GM23338 (cell line): ENCODE data around the gene ADD1. TPM values are rescaled to one million over a fixed set of nuclear protein-coding genes. Genes with fewer than 3 reads are reported as not detected.

Experiments
- ATAC-seq: fragments of 200-7000 bp; cut with Tn5 transposase; 3 replicates; pipeline ENCODE4 v1.9.1; 2020
- DNase-seq: peaks from one replicate; pipeline ENCODE4 v3.0.0-alpha.2; 2015; ENCODE audit warnings: low spot score
- H2AFZ ChIP-seq: fragments of 200-600 bp; sonication (generic); 2 replicates; pipeline ENCODE4 v1.8.0; 2016; ENCODE audit warnings: antibody characterized with exemption, mild to moderate bottlenecking, moderate library complexity
- H3F3A ChIP-seq: fragments of 200-600 bp; sonication (generic); replicated peaks from 2 replicates; pipeline ENCODE4 v1.8.0; 2017; ENCODE audit warnings: antibody characterized with exemption, mixed run types, low read depth
- H3K27ac ChIP-seq: fragments of 200-600 bp; sonication (generic); 2 replicates; pipeline ENCODE4 v1.6.1; 2016; ENCODE audit warnings: low read depth
- H3K27me3 ChIP-seq: fragments of 200-600 bp; sonication (generic); 2 replicates; pipeline ENCODE4 v1.8.0; 2016; ENCODE audit warnings: mild to moderate bottlenecking, mixed run types, moderate library complexity; ENCODE audit not compliant: insufficient read depth
- H3K36me3 ChIP-seq: fragments of 200-600 bp; sonication (generic); 2 replicates; pipeline ENCODE4 v1.8.0; 2016; ENCODE audit warnings: mild to moderate bottlenecking; ENCODE audit not compliant: insufficient read depth
- H3K4me1 ChIP-seq: fragments of 200-600 bp; sonication (generic); 2 replicates; pipeline ENCODE4 v1.8.0; 2016; ENCODE audit warnings: mild to moderate bottlenecking, moderate library complexity; ENCODE audit not compliant: insufficient read depth
- H3K4me2 ChIP-seq: fragments of 200-600 bp; sonication (generic); 2 replicates; pipeline ENCODE4 v1.7.1; 2017; ENCODE audit warnings: mixed run types
- H3K4me3 ChIP-seq: fragments of 200-600 bp; sonication (generic); 2 replicates; pipeline ENCODE4 v1.6.1; 2016; ENCODE audit warnings: mixed run types
- H3K79me2 ChIP-seq: fragments of 200-600 bp; sonication (generic); replicated peaks from 2 replicates; pipeline ENCODE4 v1.8.0; 2017; ENCODE audit warnings: mild to moderate bottlenecking; ENCODE audit not compliant: insufficient read depth
- H3K9me2 ChIP-seq: fragments of 200-600 bp; sonication (generic); 2 replicates; pipeline ENCODE4 v1.8.0; 2017; ENCODE audit not compliant: insufficient read depth
- H4K20me1 ChIP-seq: fragments of 200-600 bp; sonication (generic); replicated peaks from 2 replicates; pipeline ENCODE4 v1.8.0; 2017; ENCODE audit warnings: mild to moderate bottlenecking; ENCODE audit not compliant: insufficient read depth
- H3K27ac Mint-ChIP-seq: 2 replicates; pipeline ENCODE4 v1.8.0; 2020; ENCODE audit warnings: inconsistent platforms, mild to moderate bottlenecking, moderate library complexity, mixed read lengths
- H3K27me3 Mint-ChIP-seq: 3 replicates; pipeline ENCODE4 v1.8.0; 2022; ENCODE audit warnings: low read depth, mild to moderate bottlenecking, moderate library complexity, mixed read lengths, inconsistent platforms; ENCODE audit not compliant: insufficient read depth, poor library complexity
- H3K36me3 Mint-ChIP-seq: 3 replicates; pipeline ENCODE4 v1.8.0; 2021; ENCODE audit warnings: low read depth, mild to moderate bottlenecking, inconsistent platforms, moderate library complexity, mixed read lengths
- H3K4me1 Mint-ChIP-seq: 3 replicates; pipeline ENCODE4 v1.8.0; 2020; ENCODE audit warnings: mild to moderate bottlenecking, inconsistent platforms, mixed read lengths
- H3K4me3 Mint-ChIP-seq: 3 replicates; pipeline ENCODE4 v1.8.0; 2021; ENCODE audit warnings: moderate library complexity, mild to moderate bottlenecking, inconsistent platforms, mixed read lengths
- H3K9me3 Mint-ChIP-seq: 3 replicates; pipeline ENCODE4 v1.8.0; 2020; ENCODE audit warnings: moderate library complexity, mild to moderate bottlenecking, inconsistent platforms, mixed read lengths
- CREB1 ChIP-seq: fragments of 250-450 bp; sonication (Bioruptor Pico); IDR thresholded peaks from 2 replicates; pipeline ENCODE4 v1.5.0; 2020; ENCODE audit warnings: low read depth, mild to moderate bottlenecking, moderate library complexity
- EZH2 ChIP-seq: fragments of 200-600 bp; sonication (generic); IDR thresholded peaks from one replicate; pipeline ENCODE4 v1.8.0; 2017; ENCODE audit warnings: antibody characterized with exemption, mild to moderate bottlenecking, low read depth; ENCODE audit not compliant: unreplicated experiment
- EZH2phosphoT487 ChIP-seq: fragments of 200-600 bp; sonication (generic); IDR thresholded peaks from one replicate; pipeline ENCODE4 v1.8.1; 2018; ENCODE audit warnings: antibody characterized with exemption; ENCODE audit not compliant: unreplicated experiment
- JUNB ChIP-seq: IDR thresholded peaks from one replicate; pipeline ENCODE4 v1.6.1; 2016; ENCODE audit warnings: antibody characterized with exemption; ENCODE audit not compliant: unreplicated experiment
- NANOG ChIP-seq: IDR thresholded peaks from 2 replicates; pipeline ENCODE4 v1.6.1; 2016; ENCODE audit warnings: antibody characterized with exemption, borderline replicate concordance
- POLR2AphosphoS5 ChIP-seq: IDR thresholded peaks from 2 replicates; pipeline ENCODE4 v1.6.1; 2016; ENCODE audit warnings: antibody characterized with exemption, low read depth
- STAT1 ChIP-seq: IDR thresholded peaks from one replicate; pipeline ENCODE4 v1.6.1; 2016; ENCODE audit warnings: antibody characterized with exemption; ENCODE audit not compliant: unreplicated experiment
- ZNF114 ChIP-seq: fragments of 250-450 bp; sonication (Bioruptor Pico); IDR thresholded peaks from 2 replicates; pipeline ENCODE4 v1.5.0; 2020; ENCODE audit warnings: mild to moderate bottlenecking, moderate library complexity
- ZNF331 ChIP-seq: fragments of 250-450 bp; sonication (Bioruptor Pico); IDR thresholded peaks from 2 replicates; pipeline ENCODE4 v1.5.0; 2020; ENCODE audit warnings: low read depth, mild to moderate bottlenecking, moderate library complexity
- polyA plus RNA-seq: library from polyadenylated mRNA; unstranded; fragments of >200 nt; fragmentation: Nextera tagmentation; extraction: Ambion mirVana; gene quantifications from 2 replicates; pipeline ENCODE4 v1.2.1, GENCODE V29; 2016
- total RNA-seq: library from RNA; depleted of rRNA; stranded (reverse); fragments of >200 nt; shearing (Covaris generic); gene quantifications from 2 replicates; pipeline ENCODE4 v1.2.3, GENCODE V29; 2014
- TF ChIP-seq, protein P1 (sequence below): IDR thresholded peaks from one replicate; pipeline ENCODE4 v1.6.1; 2018; ENCODE audit warnings: antibody characterized with exemption; ENCODE audit not compliant: unreplicated experiment
- TF ChIP-seq, protein P2 (sequence below): IDR thresholded peaks from 2 replicates; pipeline ENCODE4 v1.6.1; 2016; ENCODE audit warnings: antibody characterized with exemption
- TF ChIP-seq, protein P3 (sequence below), 2 experiments: fragments of 200-600 bp in 1 of 2; sonication (generic) in 1 of 2; conservative IDR thresholded peaks; 2 replicates each; pipeline versions ENCODE4 v1.5.1 to v1.6.1; 2016 to 2017; ENCODE audit warnings: antibody characterized with exemption in 2 of 2, low read depth in 2 of 2, mild to moderate bottlenecking in 2 of 2, moderate library complexity in 1 of 2
- TF ChIP-seq, protein P4 (sequence below): fragments of 250-450 bp; sonication (Bioruptor Pico); IDR thresholded peaks from 2 replicates; pipeline ENCODE4 v1.5.0; 2020; ENCODE audit warnings: mild to moderate bottlenecking, moderate library complexity

The ADD1 gene
- total and polyA plus RNA-seq, 2 experiments from 2014 or later, result 126 to 144 TPM

DNA sequence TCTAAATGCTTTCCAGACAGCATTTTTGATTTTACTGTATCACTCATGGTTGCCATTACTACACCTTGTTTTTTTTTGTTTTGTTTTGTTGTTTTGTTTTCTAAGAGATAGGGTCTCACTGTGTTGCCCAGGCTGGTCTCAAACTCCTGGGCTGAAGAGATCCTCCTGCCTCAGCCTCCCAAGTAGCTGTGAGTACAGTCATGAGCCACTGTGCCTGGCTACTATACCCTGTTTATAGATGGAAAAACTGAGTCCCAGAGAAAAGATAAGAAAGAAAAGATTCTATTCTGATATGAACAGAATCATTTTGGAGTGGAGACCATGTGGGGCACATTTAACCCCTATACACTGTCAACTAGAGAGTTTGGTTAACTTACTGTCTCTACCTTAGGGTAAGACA lies 20.0 kb downstream of the ADD1 start:
- Mint-ChIP-seq H3K9me3 (no peaks in the 10 kb centered on the region), H3K4me1 (peaks cover 70% of the 10 kb centered on the region), H3K27ac (no peak overlapping the region), H3K4me3 (no peak overlapping the region), H3K36me3 (no peaks in the 10 kb centered on the region), H3K27me3 (peaks cover 2% of the 10 kb centered on the region)
- peaks cover 92% of the 10 kb centered on the region for H3K79me2 ChIP-seq
- TF ChIP-seq, protein P1, sequence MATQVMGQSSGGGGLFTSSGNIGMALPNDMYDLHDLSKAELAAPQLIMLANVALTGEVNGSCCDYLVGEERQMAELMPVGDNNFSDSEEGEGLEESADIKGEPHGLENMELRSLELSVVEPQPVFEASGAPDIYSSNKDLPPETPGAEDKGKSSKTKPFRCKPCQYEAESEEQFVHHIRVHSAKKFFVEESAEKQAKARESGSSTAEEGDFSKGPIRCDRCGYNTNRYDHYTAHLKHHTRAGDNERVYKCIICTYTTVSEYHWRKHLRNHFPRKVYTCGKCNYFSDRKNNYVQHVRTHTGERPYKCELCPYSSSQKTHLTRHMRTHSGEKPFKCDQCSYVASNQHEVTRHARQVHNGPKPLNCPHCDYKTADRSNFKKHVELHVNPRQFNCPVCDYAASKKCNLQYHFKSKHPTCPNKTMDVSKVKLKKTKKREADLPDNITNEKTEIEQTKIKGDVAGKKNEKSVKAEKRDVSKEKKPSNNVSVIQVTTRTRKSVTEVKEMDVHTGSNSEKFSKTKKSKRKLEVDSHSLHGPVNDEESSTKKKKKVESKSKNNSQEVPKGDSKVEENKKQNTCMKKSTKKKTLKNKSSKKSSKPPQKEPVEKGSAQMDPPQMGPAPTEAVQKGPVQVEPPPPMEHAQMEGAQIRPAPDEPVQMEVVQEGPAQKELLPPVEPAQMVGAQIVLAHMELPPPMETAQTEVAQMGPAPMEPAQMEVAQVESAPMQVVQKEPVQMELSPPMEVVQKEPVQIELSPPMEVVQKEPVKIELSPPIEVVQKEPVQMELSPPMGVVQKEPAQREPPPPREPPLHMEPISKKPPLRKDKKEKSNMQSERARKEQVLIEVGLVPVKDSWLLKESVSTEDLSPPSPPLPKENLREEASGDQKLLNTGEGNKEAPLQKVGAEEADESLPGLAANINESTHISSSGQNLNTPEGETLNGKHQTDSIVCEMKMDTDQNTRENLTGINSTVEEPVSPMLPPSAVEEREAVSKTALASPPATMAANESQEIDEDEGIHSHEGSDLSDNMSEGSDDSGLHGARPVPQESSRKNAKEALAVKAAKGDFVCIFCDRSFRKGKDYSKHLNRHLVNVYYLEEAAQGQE, result no peak
- TF ChIP-seq NANOG (no peak), JUNB (no peak), ZNF331 (CRISPR knock-in tag) (no peak), POLR2AphosphoS5 (no peak), STAT1 (no peak), EZH2phosphoT487 (no peak), ZNF114 (no peak), EZH2 (no peak), CREB1 (CRISPR knock-in tag) (no peak)
- TF ChIP-seq, protein P2, sequence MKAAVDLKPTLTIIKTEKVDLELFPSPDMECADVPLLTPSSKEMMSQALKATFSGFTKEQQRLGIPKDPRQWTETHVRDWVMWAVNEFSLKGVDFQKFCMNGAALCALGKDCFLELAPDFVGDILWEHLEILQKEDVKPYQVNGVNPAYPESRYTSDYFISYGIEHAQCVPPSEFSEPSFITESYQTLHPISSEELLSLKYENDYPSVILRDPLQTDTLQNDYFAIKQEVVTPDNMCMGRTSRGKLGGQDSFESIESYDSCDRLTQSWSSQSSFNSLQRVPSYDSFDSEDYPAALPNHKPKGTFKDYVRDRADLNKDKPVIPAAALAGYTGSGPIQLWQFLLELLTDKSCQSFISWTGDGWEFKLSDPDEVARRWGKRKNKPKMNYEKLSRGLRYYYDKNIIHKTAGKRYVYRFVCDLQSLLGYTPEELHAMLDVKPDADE, result no peak
- TF ChIP-seq, protein P3, sequence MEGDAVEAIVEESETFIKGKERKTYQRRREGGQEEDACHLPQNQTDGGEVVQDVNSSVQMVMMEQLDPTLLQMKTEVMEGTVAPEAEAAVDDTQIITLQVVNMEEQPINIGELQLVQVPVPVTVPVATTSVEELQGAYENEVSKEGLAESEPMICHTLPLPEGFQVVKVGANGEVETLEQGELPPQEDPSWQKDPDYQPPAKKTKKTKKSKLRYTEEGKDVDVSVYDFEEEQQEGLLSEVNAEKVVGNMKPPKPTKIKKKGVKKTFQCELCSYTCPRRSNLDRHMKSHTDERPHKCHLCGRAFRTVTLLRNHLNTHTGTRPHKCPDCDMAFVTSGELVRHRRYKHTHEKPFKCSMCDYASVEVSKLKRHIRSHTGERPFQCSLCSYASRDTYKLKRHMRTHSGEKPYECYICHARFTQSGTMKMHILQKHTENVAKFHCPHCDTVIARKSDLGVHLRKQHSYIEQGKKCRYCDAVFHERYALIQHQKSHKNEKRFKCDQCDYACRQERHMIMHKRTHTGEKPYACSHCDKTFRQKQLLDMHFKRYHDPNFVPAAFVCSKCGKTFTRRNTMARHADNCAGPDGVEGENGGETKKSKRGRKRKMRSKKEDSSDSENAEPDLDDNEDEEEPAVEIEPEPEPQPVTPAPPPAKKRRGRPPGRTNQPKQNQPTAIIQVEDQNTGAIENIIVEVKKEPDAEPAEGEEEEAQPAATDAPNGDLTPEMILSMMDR (conservative IDR thresholded peaks at IDR 0.05; ENCODE audit: low read depth in 2 of 2), result no peak
- TF ChIP-seq, protein P4, sequence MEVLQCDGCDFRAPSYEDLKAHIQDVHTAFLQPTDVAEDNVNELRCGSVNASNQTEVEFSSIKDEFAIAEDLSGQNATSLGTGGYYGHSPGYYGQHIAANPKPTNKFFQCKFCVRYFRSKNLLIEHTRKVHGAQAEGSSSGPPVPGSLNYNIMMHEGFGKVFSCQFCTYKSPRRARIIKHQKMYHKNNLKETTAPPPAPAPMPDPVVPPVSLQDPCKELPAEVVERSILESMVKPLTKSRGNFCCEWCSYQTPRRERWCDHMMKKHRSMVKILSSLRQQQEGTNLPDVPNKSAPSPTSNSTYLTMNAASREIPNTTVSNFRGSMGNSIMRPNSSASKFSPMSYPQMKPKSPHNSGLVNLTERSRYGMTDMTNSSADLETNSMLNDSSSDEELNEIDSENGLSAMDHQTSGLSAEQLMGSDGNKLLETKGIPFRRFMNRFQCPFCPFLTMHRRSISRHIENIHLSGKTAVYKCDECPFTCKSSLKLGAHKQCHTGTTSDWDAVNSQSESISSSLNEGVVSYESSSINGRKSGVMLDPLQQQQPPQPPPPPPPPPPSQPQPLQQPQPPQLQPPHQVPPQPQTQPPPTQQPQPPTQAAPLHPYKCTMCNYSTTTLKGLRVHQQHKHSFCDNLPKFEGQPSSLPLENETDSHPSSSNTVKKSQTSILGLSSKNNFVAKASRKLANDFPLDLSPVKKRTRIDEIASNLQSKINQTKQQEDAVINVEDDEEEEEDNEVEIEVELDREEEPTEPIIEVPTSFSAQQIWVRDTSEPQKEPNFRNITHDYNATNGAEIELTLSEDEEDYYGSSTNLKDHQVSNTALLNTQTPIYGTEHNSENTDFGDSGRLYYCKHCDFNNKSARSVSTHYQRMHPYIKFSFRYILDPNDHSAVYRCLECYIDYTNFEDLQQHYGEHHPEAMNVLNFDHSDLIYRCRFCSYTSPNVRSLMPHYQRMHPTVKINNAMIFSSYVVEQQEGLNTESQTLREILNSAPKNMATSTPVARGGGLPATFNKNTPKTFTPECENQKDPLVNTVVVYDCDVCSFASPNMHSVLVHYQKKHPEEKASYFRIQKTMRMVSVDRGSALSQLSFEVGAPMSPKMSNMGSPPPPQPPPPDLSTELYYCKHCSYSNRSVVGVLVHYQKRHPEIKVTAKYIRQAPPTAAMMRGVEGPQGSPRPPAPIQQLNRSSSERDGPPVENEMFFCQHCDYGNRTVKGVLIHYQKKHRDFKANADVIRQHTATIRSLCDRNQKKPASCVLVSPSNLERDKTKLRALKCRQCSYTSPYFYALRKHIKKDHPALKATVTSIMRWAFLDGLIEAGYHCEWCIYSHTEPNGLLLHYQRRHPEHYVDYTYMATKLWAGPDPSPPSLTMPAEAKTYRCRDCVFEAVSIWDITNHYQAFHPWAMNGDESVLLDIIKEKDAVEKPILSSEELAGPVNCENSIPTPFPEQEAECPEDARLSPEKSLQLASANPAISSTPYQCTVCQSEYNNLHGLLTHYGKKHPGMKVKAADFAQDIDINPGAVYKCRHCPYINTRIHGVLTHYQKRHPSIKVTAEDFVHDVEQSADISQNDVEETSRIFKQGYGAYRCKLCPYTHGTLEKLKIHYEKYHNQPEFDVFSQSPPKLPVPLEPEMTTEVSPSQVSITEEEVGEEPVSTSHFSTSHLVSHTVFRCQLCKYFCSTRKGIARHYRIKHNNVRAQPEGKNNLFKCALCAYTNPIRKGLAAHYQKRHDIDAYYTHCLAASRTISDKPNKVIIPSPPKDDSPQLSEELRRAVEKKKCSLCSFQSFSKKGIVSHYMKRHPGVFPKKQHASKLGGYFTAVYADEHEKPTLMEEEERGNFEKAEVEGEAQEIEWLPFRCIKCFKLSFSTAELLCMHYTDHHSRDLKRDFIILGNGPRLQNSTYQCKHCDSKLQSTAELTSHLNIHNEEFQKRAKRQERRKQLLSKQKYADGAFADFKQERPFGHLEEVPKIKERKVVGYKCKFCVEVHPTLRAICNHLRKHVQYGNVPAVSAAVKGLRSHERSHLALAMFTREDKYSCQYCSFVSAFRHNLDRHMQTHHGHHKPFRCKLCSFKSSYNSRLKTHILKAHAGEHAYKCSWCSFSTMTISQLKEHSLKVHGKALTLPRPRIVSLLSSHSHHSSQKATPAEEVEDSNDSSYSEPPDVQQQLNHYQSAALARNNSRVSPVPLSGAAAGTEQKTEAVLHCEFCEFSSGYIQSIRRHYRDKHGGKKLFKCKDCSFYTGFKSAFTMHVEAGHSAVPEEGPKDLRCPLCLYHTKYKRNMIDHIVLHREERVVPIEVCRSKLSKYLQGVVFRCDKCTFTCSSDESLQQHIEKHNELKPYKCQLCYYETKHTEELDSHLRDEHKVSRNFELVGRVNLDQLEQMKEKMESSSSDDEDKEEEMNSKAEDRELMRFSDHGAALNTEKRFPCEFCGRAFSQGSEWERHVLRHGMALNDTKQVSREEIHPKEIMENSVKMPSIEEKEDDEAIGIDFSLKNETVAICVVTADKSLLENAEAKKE, result no peak
- H3K4me3 ChIP-seq, result no peak overlapping the region
- no peak for DNase-seq
- H4K20me1 ChIP-seq, result peaks cover 3% of the 10 kb centered on the region; the same call in 1 of the 2 replicates
- H3K36me3 ChIP-seq, result no peaks in the 10 kb centered on the region
- H3K9me2 ChIP-seq, result no peaks in the 10 kb centered on the region
- H3K4me2 ChIP-seq, result no peak overlapping the region
- H3F3A ChIP-seq, result 0 out of 2 replicates have a peak, but pooled peaks cover 5% of the 10 kb centered on the region
- H3K27ac ChIP-seq, result no peak overlapping the region
- H3K27me3 ChIP-seq, result no peaks in the 10 kb centered on the region
- no peak for ATAC-seq
- H2AFZ ChIP-seq, result no peak overlapping the region
- H3K4me1 ChIP-seq, result peaks cover 75% of the 10 kb centered on the region
